ENCODE results near the gene UBE2D3.
A peak's percentile ranks its signal among the peaks of the same experiment; 100 is the strongest.

Gene UBE2D3

GRCh38 chr4:102789317-102789717, 38.0 kb downstream of the UBE2D3 start:
- no peak for DNase-seq (ENCODE audit: low spot score)

- no peak for DNase-seq (ENCODE audit: low spot score)
Observed at GRCh38 chr4:102787944-102788343, 39.4 kb downstream of the UBE2D3 start.

- no peak for DNase-seq (ENCODE audit: low spot score)
Observed at GRCh38 chr4:102787096-102787881, 40.1 kb downstream of the UBE2D3 start.

- DNase-seq (ENCODE audit: low spot score), result no peak
Observed at GRCh38 chr4:102786279-102786678, 41.1 kb downstream of the UBE2D3 start.

GRCh38 chr4:102783006-102783405, 44.3 kb downstream of the UBE2D3 start:
- DNase-seq (ENCODE audit: low spot score), result no peak

GRCh38 chr4:102781570-102781969, 45.8 kb downstream of the UBE2D3 start:
- no peak for DNase-seq (ENCODE audit: low spot score)

GRCh38 chr4:102780476-102781144, 46.7 kb downstream of the UBE2D3 start:
- no peak for DNase-seq (ENCODE audit: low spot score)

- no peak for DNase-seq (ENCODE audit: low spot score)
Observed at GRCh38 chr4:102779204-102779603, 48.1 kb downstream of the UBE2D3 start.

- DNase-seq (ENCODE audit: low spot score), result no peak
Observed at GRCh38 chr4:102778720-102779119, 48.6 kb downstream of the UBE2D3 start.

- DNase-seq (ENCODE audit: low spot score), result no peak
Observed at GRCh38 chr4:102775805-102776204, 51.5 kb downstream of the UBE2D3 start.

GRCh38 chr4:102774254-102774653, 53.1 kb downstream of the UBE2D3 start:
- no peak for DNase-seq (ENCODE audit: low spot score)

GRCh38 chr4:102772738-102773340, 54.5 kb downstream of the UBE2D3 start:
- no peak for DNase-seq (ENCODE audit: low spot score)

GRCh38 chr4:102764901-102765300, 62.5 kb downstream of the UBE2D3 start:
- DNase-seq (ENCODE audit: low spot score), result no peak

GRCh38 chr4:102761906-102762305, 65.4 kb downstream of the UBE2D3 start:
- no peak for DNase-seq (ENCODE audit: low spot score)

- peak; percentile 41 for DNase-seq (ENCODE audit: low spot score)
Observed at GRCh38 chr4:102761296-102761701, 66.1 kb downstream of the UBE2D3 start.

- DNase-seq (ENCODE audit: low spot score), result peak; percentile 95
Observed at GRCh38 chr4:102760645-102761295, 66.6 kb downstream of the UBE2D3 start, which contains the start of gene MANBA. MANBA (minus strand) TSS chr4:102760968; CDS start chr4:102760894, 74 bp downstream.

- DNase-seq (ENCODE audit: low spot score), result peak; percentile 90
Observed at GRCh38 chr4:102759831-102760644, 67.3 kb downstream of the UBE2D3 start.

GRCh38 chr4:102758241-102759160, 68.8 kb downstream of the UBE2D3 start:
- no peak for DNase-seq (ENCODE audit: low spot score)

- no peak for DNase-seq (ENCODE audit: low spot score)
Observed at GRCh38 chr4:102757681-102758080, 69.7 kb downstream of the UBE2D3 start.

GRCh38 chr4:102754044-102754443, 73.3 kb downstream of the UBE2D3 start:
- DNase-seq (ENCODE audit: low spot score), result no peak
